ENCODE results near the gene MMP24OS.
"Not testable (repeated sequence)": the region's sequence is repeated elsewhere in the genome, so short reads cannot be mapped to it uniquely, and the experiment has no call there.

MMP24OS gene

DNA sequence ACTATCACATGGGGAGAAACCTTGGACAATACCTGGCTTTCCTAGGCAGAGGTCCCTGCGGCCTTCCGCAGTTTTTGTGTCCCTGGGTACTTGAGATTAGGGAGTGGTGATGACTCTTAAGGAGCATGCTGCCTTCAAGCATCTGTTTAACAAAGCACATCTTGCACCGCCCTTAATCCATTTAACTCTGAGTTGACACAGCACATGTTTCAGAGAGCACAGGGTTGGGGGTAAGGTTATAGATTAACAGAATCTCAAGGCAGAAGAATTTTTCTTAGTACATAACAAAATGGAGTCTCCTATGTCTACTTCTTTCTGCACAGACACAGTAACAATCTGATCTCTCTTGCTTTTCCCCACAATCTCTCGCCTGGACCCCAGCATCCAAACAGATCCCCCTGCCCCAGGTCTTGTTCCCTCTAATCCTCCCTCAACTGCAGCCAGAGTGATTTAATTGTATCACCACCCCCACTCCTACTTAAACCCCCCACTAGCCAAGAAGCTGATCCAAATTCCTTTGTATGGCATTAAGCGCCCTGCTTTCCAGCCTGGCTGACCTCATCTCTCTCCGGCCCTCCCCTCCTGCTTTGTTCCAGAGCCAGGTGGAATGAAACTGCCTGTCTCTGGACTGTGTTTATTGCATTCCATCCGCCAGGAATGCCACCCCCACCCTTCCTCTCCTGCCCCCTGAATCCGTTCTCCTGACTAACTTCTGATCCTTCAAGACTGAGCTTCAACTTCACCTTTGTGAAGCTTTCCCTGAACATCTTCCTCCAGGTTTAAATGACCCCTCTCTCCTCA is 15.0 kb downstream of the MMP24OS start:
- DNase-seq (ENCODE audit: low read depth); H3K4me3 ChIP-seq (ENCODE audit: control insufficient read depth, low read depth, low read length): not testable (repeated sequence)
- TF ChIP-seq, protein P1, sequence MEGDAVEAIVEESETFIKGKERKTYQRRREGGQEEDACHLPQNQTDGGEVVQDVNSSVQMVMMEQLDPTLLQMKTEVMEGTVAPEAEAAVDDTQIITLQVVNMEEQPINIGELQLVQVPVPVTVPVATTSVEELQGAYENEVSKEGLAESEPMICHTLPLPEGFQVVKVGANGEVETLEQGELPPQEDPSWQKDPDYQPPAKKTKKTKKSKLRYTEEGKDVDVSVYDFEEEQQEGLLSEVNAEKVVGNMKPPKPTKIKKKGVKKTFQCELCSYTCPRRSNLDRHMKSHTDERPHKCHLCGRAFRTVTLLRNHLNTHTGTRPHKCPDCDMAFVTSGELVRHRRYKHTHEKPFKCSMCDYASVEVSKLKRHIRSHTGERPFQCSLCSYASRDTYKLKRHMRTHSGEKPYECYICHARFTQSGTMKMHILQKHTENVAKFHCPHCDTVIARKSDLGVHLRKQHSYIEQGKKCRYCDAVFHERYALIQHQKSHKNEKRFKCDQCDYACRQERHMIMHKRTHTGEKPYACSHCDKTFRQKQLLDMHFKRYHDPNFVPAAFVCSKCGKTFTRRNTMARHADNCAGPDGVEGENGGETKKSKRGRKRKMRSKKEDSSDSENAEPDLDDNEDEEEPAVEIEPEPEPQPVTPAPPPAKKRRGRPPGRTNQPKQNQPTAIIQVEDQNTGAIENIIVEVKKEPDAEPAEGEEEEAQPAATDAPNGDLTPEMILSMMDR (IDR thresholded peaks at IDR 0.05; ENCODE audit: control insufficient read depth, insufficient read depth, low read depth, low read length, missing control alignments), result peak; percentile 19

DNA sequence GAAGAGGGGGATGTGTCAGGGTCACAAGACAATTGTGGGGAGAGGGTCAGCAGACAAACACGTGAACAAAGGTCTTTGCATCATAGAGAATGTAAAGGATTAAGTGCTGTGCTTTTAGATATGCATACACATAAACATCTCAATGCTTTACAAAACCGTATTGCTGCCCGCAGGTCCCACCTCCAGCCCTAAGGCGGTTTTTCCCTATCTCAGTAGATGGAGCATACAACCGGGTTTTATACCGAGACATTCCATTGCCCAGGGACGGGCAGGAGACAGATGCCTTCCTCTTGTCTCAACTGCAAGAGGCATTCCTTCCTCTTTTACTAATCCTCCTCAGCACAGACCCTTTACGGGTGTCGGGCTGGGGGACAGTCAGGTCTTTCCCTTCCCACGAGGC is 15.6 kb downstream of the MMP24OS start:
- not testable (repeated sequence) for H3K4me3 ChIP-seq (ENCODE audit: control insufficient read depth, low read depth, low read length); DNase-seq (ENCODE audit: low read depth)

DNA sequence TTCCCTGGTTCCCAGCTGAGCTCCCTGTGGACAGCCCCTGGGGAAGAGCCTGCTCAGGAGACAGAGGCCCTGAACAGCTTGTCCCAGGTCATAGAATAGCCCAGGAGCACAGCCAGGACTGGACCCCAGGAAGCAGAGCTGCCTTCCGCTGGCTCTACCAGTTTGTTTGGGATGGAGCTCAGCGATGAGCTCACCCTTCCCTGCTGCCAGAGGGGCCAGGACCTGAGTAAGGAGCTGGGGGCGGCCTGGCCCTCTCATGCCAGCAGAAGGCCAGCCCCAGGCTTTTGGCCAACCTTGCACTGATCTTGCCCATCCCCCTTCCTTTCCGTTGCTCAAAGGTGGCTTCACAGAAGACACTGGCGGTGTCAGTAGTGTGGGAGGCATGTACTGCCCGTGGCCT is 17.5 kb downstream of the MMP24OS start:
- TF ChIP-seq, protein P1 (IDR thresholded peaks at IDR 0.05; ENCODE audit: control insufficient read depth, insufficient read depth, low read depth, low read length, missing control alignments), result no peak
- no peak overlapping the region for H3K4me3 ChIP-seq (ENCODE audit: control insufficient read depth, low read depth, low read length)
- DNase-seq (ENCODE audit: low read depth), result no peak

DNA sequence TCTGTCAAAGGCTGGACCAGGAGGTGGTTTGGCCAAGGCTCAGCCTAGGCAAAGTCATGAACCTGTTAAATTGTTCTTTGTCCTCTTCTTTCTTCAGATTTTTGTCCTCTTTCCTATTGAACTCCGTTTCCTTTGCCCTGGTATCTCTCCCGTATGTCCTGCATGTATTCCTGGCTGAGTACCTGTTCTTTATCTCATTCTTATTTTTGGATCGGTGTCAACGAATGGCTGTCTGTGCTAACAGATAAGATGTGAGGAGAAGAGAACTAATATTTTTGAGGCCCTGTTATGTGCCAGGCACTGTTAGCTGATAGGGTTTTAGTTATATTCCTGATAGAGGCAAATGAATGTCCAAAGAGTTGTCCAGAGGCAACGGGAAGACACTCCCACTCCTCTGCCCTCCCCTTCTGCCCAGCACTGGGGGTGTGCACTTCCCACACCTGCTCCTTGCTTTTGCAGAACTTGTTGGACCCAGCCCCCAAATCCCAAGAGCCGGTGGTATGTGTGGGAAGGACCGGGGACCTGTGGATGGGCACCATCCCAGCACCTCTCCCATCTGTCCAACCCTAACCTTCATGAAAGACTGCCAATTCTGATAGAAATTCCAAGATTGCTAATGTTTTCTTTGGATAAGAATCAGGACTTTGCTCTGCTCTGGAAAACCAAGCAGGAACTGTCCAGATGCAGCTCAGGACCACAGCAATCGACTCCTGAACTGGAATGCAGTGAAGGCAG is 20.6 kb downstream of the MMP24OS start:
- DNase-seq (ENCODE audit: low read depth), result no peak

DNA sequence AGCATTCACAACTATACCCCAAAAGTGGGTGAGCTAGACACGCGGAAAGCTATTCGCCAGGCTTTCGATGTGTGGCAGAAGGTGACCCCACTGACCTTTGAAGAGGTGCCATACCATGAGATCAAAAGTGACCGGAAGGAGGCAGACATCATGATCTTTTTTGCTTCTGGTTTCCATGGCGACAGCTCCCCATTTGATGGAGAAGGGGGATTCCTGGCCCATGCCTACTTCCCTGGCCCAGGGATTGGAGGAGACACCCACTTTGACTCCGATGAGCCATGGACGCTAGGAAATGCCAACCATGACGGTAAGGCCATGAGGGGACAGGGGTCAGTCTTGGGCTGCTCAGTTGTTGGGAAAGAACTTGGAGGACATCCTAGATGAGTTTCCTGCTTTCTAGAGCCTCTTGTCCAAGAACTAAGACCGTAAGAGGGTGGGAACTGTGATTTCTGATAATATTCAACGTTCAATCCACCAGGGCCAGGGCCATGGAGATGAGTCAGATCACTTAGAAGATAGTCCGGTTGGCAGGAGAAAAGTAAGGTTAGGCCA is 23.4 kb downstream of the MMP24OS start:
- TF ChIP-seq, protein P1 (IDR thresholded peaks at IDR 0.05; ENCODE audit: control insufficient read depth, insufficient read depth, low read depth, low read length, missing control alignments), result no peak
- DNase-seq (ENCODE audit: low read depth), result no peak
- no peak overlapping the region for H3K4me3 ChIP-seq (ENCODE audit: control insufficient read depth, low read depth, low read length)

More for the DNA sequence above, 20.6 kb downstream of the MMP24OS start:
- TF ChIP-seq, protein P1 (IDR thresholded peaks at IDR 0.05; ENCODE audit: control insufficient read depth, insufficient read depth, low read depth, low read length, missing control alignments), result no peak
- no peak overlapping the region for H3K4me3 ChIP-seq (ENCODE audit: control insufficient read depth, low read depth, low read length)

DNA sequence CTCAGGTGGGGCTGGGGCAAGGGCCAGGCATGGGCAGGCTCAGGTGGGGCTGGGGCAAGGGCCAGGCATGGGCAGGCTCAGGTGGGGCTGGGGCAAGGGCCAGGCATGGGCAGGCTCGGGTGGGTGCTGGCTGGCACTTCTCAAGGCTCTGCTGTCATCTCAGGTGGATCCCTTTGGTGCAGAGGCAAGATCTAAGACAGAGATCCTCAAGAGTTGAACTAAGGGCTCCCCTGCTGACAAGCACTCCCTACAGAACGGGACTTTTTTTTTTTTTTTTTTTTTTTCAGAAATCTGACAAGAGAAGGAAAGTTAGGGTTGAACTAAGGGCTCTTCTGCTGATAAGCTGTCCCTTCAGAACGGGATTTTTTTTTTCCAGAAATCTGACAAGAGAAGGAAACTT is 24.9 kb downstream of the MMP24OS start:
- no peak overlapping the region for H3K4me3 ChIP-seq (ENCODE audit: control insufficient read depth, low read depth, low read length)
- no peak for DNase-seq (ENCODE audit: low read depth)
- TF ChIP-seq, protein P1 (IDR thresholded peaks at IDR 0.05; ENCODE audit: control insufficient read depth, insufficient read depth, low read depth, low read length, missing control alignments), result no peak

DNA sequence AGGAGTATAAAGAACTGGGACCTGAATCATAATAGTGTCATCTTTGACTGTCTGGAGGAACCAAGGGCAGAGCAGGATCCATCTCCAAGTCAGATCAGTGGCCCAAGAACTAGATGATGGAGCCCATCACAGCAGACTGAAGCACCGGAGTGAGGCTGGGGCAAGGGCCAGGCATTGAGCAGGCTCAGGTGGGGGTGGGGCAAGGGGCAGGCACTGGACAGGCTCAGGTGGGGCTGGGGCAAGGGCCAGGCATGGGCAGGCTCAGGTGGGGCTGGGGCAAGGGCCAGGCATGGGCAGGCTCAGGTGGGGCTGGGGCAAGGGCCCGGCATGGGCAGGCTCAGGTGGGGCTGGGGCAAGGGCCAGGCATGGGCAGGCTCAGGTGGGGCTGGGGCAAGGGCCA is 25.3 kb downstream of the MMP24OS start:
- DNase-seq (ENCODE audit: low read depth); H3K4me3 ChIP-seq (ENCODE audit: control insufficient read depth, low read depth, low read length): not testable (repeated sequence)

Measured in AG09309 (cell line).